Measurements from ENCODE around the gene TMEM80. TPM values are rescaled to one million over a fixed set of nuclear protein-coding genes. Genes with fewer than 3 reads are reported as not detected.
A peak's percentile ranks its signal among the peaks of the same experiment; 100 is the strongest.

Gene TMEM80
- total RNA-seq, 1 donor from 2014 or later = 8.5 TPM

DNA sequence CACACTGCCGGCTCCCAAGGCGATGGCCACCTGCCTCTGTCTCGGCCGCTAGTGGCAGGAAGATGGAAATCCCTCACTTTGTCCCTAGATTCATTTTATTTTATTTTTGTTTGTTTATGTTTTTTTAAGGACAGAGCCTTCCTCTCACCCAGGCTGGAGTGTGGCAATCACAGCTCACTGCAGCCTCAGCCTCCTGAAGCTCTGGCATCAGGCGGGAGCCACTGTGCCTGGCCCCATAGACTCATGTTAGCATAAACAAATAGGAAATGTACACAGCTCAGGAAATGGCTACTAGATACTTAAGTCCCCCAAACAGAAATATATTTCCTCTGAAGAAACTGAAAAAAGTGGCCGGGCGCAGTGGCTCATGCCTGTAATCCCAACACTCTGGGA lies 3.5 kb downstream of the TMEM80 start:
- no peak for DNase-seq (ENCODE audit: low read depth in 2 of 2)

- no peak for DNase-seq (ENCODE audit: low read depth in 2 of 2)
These were observed 4.1 kb downstream of the TMEM80 start for GRCh38 chr11:699753-700152.

GRCh38 chr11:701741-702461 lies 6.3 kb downstream of the TMEM80 start:
- DNase-seq (ENCODE audit: low read depth in 2 of 2) = no peak

DNA sequence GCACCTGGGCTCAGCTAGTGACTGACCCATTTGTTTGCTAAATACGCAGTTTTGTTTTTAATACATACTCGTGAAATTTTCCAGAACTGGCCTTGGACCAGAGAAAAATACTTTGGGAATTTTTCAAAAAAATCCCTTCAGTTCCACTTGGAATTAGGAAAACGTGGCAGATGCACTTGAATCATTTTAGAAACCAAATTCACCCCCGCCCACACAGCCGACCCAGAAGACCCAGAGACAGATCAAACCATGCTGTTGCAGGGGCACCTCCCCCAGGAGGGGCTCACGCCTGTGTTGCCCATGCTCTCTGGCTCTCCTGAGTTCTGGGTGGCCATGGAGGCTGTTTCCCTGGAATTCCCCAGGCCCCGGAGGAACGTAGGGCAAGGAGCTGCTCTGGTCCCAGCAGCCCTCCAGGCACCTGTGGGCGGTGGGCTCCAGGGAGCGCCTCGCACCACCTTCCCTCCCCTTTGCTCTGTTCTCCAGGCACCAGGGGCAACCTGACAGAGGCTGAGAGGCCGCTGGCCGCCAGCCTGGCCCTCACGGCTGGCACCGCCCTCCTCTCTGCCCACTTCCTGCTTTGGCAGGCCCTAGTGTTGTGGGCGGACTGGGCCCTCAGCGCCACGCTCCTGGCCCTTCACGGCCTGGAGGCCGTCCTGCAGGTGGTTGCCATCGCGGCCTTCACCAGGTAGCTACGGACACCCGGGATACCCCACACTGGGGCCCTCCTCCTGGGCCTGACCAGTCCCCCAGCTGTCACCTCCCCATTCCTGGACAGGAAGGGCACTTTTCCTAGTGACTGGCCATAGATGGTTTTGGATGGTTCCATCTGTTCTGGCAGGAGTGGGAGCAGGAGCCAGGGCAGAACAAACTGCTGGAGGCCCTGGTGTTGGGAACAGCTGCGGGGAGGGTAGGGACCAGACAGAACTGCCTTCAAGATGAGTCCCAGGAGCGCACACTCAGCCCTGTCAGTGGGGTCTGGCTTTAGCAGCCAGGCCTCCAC lies 7.1 kb downstream of the TMEM80 start:
- DNase-seq (ENCODE audit: low read depth in 2 of 2) = no peak

GRCh38 chr11:703506-703905 lies 7.9 kb downstream of the TMEM80 start:
- DNase-seq (ENCODE audit: low read depth in 2 of 2) = no peak

DNA sequence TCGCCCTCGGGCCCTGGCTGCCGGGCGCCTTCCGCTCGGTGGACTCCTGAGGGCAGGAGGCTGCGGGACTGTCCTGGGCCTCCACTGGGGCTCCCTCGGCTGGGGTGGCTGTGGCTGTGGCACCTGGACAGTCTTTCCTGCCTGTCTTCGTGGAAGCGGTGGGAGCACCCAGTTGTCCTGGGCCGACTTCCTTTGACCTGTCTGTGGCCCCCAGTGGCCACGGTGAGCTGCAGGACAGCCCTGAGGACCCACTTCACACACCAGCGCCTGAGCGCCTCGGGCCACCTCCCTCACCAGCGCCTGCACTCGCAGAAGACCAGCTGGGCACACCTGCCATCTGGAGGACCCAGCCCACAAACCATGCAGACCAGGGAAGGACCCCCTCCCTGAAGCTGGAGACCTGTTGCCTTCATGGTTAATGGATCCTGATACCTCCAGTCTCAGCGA lies 8.6 kb downstream of the TMEM80 start:
- DNase-seq (ENCODE audit: low read depth in 2 of 2) = no peak

DNA sequence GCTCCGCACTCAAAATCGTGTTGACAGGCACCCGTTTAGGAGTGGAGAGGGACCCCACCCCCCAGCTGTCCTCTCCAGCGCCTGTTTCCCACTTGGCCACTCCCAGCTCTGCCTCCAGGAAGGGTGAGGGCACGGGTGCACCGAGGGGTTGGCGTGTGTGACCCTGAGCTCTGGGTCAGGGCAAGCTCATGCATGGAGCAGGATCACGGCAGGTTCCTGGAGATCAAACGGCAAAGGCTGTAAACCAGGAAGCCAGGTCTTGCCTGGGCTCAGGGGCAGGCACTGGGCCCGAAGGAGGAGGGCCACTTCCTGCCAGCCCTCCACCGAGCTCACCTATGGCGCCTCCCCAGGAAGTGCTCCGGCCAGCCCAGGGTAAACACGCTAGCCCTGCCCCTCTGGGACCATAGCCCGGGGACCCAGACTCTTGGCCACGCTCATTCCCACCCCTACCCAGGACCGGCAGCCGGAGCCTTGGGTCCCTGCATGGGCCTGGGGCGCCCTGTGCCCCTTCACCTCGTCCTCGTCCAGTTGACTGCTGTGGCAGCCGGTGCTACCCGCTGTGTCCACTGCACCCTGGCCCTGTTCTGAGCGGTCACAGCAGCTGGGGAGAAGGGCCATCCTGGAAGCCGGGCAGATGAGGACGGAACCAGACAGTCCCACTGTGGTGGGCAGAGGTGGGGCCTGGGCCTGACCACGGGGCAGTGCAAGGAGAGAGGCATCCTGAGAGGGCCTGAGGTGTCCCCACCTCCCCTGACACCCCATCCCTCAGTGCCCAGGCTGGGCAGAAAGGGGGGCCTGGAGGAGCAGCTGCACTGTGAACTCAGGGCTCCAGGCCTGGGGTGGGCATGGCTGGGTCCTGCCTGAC lies 9.4 kb downstream of the TMEM80 start:
- DNase-seq (ENCODE audit: low read depth in 2 of 2) = no peak

DNA sequence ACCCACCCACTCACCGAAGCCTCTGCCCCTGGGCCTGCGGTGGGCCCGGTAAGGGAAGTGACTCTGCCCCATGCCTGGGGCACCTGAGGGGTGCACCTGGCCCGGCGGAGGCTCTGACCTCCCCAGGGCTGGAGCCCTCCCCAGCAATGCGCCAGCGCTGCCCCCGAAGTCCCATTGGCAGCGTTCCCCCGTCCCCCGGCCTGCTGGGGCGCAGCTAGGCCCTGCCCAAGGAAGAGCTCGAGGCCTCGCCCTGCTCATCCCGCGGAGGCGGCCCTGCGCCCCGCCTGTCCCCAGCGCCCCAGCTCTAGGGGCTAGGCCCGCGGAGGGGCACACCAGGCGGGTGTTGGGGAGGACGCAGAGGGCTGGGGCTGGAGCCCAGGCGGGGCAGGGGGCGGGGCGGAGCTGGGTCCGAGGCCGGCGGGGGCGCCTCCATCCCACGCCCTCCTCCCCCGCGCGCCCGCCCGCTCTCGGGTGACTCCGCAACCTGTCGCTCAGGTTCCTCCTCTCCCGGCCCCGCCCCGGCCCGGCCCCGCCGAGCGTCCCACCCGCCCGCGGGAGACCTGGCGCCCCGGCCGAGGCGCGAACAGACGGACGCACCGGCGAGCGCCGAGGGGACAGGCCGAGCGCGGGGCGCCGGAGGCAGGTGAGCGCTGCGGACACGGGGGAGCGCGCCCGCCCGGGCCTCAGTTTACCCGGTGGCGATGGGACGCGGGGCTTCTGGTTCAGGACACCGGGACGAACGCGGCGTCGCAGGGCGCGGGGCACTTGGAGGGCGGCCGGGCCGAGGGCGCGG lies 10.2 kb downstream of the TMEM80 start, which contains the start of gene EPS8L2:
Gene EPS8L2, plus strand, starts transcription at position 586 of the 793 bp plus-strand sequence. CDS start 3,177 bp downstream, outside the sequence.
- no peak for DNase-seq (ENCODE audit: low read depth in 2 of 2)

- DNase-seq (ENCODE audit: low read depth in 2 of 2) = peak in 1 of 2 donors; percentile 18
These were observed 10.9 kb downstream of the TMEM80 start for GRCh38 chr11:706439-706956.

GRCh38 chr11:706957-707816 lies 11.6 kb downstream of the TMEM80 start:
- no peak for DNase-seq (ENCODE audit: low read depth in 2 of 2)

- no peak for DNase-seq (ENCODE audit: low read depth in 2 of 2)
These were observed 12.3 kb downstream of the TMEM80 start for GRCh38 chr11:707817-708420.

GRCh38 chr11:708511-708910 lies 12.9 kb downstream of the TMEM80 start:
- no peak for DNase-seq (ENCODE audit: low read depth in 2 of 2)

- DNase-seq (ENCODE audit: low read depth in 2 of 2) = no peak
These were observed 13.7 kb downstream of the TMEM80 start for GRCh38 chr11:709109-709997.

GRCh38 chr11:714436-714835 lies 18.8 kb downstream of the TMEM80 start:
- DNase-seq (ENCODE audit: low read depth in 2 of 2) = no peak

- DNase-seq (ENCODE audit: low read depth in 2 of 2) = no peak
These were observed 23.8 kb downstream of the TMEM80 start for GRCh38 chr11:719214-720016.

- no peak for DNase-seq (ENCODE audit: low read depth in 2 of 2)
These were observed 24.5 kb downstream of the TMEM80 start for GRCh38 chr11:720017-720641.
